ENCODE results near the gene PAK1.
A peak's percentile ranks its signal among the peaks of the same experiment; 100 is the strongest.

PAK1 gene

DNA sequence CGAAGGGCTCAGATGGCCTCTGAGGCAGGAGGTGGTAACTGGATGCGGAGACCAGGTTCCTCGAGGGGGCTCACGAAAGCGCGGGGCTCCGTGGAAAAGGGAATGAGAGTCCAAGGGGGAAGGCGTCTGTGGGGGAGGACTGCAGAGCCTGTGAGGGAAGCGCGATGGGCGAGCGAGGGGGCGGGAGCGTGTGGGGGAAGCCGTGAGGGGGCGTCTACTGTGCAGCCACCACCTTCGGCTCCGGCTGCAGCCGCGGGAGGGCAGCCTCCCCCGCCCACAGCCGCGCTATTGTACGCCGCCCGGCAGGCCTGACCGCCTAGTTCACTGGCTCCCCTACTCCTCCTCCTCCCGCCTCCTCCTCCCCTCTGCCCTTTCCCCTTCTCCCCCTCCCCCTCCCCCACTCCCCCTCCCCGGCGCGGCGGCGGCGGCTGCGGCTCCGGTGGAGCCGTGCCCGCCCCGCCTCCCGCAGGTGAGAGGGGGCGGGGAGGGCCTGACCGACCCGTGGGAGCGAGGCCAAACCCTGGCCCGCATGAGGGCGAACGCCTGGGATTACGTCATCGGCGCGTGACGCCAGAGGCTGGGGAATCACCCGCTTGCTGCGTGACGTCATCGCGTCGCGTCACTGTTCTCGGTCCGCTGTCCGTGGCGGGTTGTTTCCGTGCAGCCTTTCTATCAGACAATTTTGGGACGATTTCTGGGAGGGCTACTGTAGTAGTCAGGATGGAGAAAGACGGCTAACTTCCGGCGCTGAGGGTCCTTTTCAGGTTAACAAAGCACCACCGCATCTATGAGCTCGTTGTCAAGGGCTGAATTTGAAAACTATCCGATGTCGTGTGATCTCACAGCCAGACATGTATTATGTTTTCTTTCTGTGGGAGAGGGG is at the start of gene PAK1:
PAK1 (minus strand) TSS at position 294 of the 883 bp plus-strand sequence. CDS start 81,574 bp downstream, outside the sequence.
- ChIA-PET CTCF (interaction anchor here (1.7 to 1.9 kb wide), 3 partner anchors 10 to 62 kb away, joined by 6 to 8 read pairs (median 6); no protein-coding TSS in a partner anchor), POLR2A (no interaction called here)
- DNase-seq (ENCODE audit: extremely low spot score), result peak; percentile 91
- TF ChIP-seq, protein P1, sequence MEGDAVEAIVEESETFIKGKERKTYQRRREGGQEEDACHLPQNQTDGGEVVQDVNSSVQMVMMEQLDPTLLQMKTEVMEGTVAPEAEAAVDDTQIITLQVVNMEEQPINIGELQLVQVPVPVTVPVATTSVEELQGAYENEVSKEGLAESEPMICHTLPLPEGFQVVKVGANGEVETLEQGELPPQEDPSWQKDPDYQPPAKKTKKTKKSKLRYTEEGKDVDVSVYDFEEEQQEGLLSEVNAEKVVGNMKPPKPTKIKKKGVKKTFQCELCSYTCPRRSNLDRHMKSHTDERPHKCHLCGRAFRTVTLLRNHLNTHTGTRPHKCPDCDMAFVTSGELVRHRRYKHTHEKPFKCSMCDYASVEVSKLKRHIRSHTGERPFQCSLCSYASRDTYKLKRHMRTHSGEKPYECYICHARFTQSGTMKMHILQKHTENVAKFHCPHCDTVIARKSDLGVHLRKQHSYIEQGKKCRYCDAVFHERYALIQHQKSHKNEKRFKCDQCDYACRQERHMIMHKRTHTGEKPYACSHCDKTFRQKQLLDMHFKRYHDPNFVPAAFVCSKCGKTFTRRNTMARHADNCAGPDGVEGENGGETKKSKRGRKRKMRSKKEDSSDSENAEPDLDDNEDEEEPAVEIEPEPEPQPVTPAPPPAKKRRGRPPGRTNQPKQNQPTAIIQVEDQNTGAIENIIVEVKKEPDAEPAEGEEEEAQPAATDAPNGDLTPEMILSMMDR (IDR thresholded peaks at IDR 0.05; ENCODE audit: control extremely low read depth, extremely low read depth, low read depth, missing control alignments), result peak; percentile 30

DNA sequence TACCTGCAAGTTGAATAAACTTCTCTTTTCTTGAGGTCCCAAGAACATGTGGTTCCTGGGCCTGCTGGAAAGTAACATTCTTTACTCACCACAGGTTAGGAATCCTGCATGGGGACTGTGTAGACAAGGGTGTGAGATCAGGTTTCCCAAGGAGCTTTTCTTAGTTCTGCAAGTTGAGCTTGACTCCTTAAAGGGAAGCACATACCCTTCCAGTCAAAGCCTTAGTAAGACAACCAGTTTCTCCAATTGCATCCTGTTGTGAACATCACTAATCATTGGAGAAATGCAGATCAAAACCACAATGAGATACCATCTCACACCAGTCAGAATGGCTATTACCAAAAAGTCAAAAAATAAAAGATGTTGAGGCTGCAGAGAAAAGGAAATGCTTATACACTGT is 48.3 kb upstream of the PAK1 start:
- no peak for DNase-seq (ENCODE audit: extremely low spot score)
- TF ChIP-seq, protein P1 (IDR thresholded peaks at IDR 0.05; ENCODE audit: control extremely low read depth, extremely low read depth, low read depth, missing control alignments), result no peak
- CTCF ChIA-PET, result interaction anchor here (1.0 to 1.2 kb wide), 2 partner anchors 20 to 40 kb away, joined by 3 read pairs; no protein-coding TSS in a partner anchor
- POLR2A ChIA-PET, result no interaction called here

DNA sequence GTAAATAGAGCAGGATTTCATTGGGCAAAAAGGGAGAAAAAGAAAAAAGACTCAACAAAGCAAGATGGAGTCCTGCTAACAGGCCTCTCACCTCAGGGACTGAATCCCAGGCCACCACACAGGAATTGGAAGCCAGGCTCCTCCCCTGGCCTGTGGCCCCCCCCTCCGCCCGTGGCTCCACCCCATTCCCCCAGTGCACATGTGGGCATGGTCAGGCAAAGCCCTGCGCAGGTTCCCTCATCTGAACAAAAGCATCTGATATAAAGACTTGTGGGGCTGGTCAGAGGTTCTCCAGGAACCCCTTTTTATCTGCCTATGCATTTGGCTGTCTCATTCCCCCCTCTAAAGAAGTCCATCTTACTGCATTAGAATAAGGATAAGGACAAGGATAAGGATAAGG is 46.0 kb upstream of the PAK1 start:
- POLR2A ChIA-PET, result no interaction called here
- CTCF ChIA-PET, result interaction anchor here (1.2 kb wide), 1 partner anchor 10 kb away, joined by 3 read pairs; no protein-coding TSS in a partner anchor
- DNase-seq (ENCODE audit: extremely low spot score), result no peak
- TF ChIP-seq, protein P1 (IDR thresholded peaks at IDR 0.05; ENCODE audit: control extremely low read depth, extremely low read depth, low read depth, missing control alignments), result no peak

DNA sequence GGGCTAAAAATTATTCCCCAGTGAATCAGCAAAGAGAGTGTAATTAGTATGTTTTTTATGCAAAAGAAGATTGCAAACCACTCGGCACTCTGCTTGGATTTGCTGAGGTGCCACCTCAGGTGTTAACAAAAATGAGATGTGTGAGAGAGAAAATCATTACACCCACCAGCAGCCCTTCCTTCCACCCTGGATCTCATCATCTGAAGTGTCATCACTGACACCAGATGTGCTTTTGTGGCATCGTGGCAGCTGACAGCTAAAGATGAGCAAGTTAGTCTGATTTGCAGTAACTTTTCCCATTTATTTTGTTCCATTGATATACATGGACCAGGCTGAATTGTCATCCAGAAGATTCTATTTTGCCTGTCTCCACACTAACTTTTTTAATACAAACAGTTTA is 44.6 kb upstream of the PAK1 start:
- TF ChIP-seq, protein P1 (IDR thresholded peaks at IDR 0.05; ENCODE audit: control extremely low read depth, extremely low read depth, low read depth, missing control alignments), result no peak
- no peak for DNase-seq (ENCODE audit: extremely low spot score)
- POLR2A ChIA-PET, result no interaction called here
- CTCF ChIA-PET, result no interaction called here

DNA sequence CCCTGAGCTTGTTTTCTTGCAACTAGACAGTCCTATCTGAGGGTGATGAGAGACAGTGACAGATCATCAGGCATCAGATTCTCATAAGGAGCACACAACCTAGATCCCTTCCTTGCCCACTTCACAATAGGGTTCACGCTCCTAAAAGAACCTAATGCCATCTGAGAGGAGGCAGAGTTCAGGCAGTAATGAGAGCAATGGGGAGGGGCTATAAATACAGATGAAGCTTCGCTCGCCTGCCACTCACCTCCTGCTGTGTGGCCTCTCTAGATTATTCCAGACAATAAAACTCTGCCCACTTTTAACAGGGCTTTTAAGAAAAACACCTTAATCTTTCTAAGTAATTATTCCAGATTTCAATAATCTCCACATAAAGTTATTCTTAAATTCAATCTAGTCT is 43.9 kb upstream of the PAK1 start:
- POLR2A ChIA-PET, result no interaction called here

DNA sequence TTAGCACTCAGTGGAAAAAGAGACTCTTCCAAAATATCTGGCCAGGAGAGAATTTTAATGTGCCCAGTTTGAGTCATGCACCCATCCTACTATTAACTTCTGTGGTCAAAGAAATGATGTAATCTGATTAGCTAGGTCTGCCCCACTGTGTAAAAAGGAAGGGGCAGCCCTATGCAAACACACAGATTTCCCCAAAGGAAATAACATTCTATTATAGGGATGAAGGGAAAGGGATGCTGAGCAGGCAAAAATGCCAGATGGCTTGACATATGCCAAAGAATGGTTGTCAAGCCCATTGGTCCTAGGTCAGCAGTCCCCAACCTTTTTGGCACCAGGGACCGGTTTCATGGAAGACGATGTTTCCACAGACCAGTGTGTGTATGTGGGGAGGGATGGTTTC is 43.3 kb upstream of the PAK1 start:
- CTCF ChIA-PET, result no interaction called here
- POLR2A ChIA-PET, result no interaction called here
- TF ChIP-seq, protein P1 (IDR thresholded peaks at IDR 0.05; ENCODE audit: control extremely low read depth, extremely low read depth, low read depth, missing control alignments), result no peak
- no peak for DNase-seq (ENCODE audit: extremely low spot score)

More for the DNA sequence above, 43.9 kb upstream of the PAK1 start:
- DNase-seq (ENCODE audit: extremely low spot score), result no peak
- TF ChIP-seq, protein P1 (IDR thresholded peaks at IDR 0.05; ENCODE audit: control extremely low read depth, extremely low read depth, low read depth, missing control alignments), result no peak
- CTCF ChIA-PET, result no interaction called here
